ENCODE data around the gene PLA2G3. TPM values are rescaled to one million over a fixed set of nuclear protein-coding genes. Genes with fewer than 3 reads are reported as not detected.
A peak's percentile ranks its signal among the peaks of the same experiment; 100 is the strongest.

The PLA2G3 gene
- total and polyA plus RNA-seq, 7 donors, result not detected

DNA sequence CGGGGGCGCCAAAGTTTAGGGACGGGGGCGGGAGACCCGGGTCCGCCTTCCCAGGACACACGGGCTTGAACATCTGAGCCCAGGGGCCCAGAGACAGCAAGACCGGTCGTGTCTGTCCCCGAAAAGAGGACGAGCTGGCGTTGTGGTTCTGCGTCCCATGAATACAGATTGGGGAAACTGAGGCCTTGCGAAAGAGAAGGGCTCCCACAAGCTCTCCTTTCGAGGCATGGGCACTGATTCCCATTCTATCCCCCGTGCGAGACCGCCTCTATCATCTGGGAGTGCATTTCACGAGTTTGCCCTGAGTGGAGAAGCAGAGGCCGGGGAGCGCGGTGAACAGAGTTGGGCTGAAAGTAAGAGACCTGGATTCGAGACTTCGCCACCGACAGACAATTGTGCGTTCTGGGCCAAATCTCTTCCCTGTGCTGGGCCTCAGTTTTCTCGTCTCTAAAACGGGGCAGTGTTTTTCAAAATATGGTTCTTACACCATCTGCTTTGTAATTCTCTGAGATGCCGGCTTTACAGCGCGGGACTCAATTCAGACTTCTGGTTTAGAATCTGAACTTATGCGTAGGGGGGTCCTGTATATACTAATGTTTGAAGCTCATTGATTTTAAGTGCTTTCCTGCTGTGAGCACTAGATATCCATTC, 20.1 kb upstream of the PLA2G3 start:
- no peaks in the 10 kb centered on the region for H3K9me3 ChIP-seq
- H3K4me3 ChIP-seq, result peak overlapping the region; percentile 91
- 2 to 3% (median 3%) methylated on average over 32 of the region's 32 CpGs for WGBS, 3 donors
- intact Hi-C loops (cut with DNase I), result loop anchor here (5.0 kb wide), 1 partner anchor 52 kb away; the partner anchor contains the start of gene LIMK2 (in 2 of the 2)
- peaks cover 26% of the 10 kb centered on the region for H3K4me1 ChIP-seq
- DNase-seq, result no peak
- no peaks in the 10 kb centered on the region for H3K27me3 ChIP-seq (ENCODE audit: insufficient read depth in 3 of 3, low read length in 2 of 3)
- TF ChIP-seq, protein P1, sequence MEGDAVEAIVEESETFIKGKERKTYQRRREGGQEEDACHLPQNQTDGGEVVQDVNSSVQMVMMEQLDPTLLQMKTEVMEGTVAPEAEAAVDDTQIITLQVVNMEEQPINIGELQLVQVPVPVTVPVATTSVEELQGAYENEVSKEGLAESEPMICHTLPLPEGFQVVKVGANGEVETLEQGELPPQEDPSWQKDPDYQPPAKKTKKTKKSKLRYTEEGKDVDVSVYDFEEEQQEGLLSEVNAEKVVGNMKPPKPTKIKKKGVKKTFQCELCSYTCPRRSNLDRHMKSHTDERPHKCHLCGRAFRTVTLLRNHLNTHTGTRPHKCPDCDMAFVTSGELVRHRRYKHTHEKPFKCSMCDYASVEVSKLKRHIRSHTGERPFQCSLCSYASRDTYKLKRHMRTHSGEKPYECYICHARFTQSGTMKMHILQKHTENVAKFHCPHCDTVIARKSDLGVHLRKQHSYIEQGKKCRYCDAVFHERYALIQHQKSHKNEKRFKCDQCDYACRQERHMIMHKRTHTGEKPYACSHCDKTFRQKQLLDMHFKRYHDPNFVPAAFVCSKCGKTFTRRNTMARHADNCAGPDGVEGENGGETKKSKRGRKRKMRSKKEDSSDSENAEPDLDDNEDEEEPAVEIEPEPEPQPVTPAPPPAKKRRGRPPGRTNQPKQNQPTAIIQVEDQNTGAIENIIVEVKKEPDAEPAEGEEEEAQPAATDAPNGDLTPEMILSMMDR (IDR thresholded peaks at IDR 0.05), result no peak
- H3K27ac ChIP-seq, result peak overlapping the region; percentile 95
- peaks cover 2 to 25% of the 10 kb centered on the region in 2 donors for H3K36me3 ChIP-seq (ENCODE audit: insufficient read depth in 1 of 2, low read depth in 1 of 2)
- ATAC-seq, result peak; percentile 43 to 66 (median 56)

DNA sequence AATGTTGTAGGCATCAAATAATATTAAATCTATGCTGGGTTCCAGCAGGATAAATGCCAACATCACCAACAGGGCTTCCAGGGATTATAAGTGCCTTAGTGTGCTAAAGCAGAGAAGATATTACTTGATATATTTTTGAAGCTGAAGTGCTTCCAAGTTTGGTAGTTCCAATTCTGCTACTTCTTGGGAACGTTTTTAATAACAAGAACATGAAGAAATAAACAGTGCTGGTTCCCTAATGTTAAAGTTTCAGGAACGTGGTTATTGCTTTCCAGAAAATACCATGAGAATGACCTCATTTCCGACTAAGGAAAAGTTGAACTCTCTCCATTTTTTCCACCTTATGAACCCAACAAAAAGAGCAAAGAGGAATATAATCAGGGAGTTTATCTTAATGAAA, 15.1 kb upstream of the PLA2G3 start:
- Histone ChIP-seq H3K27ac (no peak overlapping the region), H3K9me3 (no peaks in the 10 kb centered on the region), H3K36me3 (ENCODE audit: insufficient read depth in 1 of 2, low read depth in 1 of 2) (no peaks in the 10 kb centered on the region), H3K27me3 (ENCODE audit: insufficient read depth in 3 of 3, low read length in 2 of 3) (no peaks in the 10 kb centered on the region), H3K4me3 (no peak overlapping the region), H3K4me1 (no peaks in the 10 kb centered on the region)
- TF ChIP-seq, protein P1 (IDR thresholded peaks at IDR 0.05), result no peak
- intact Hi-C loops (cut with DNase I), result no loop called here
- ATAC-seq (no peak), DNase-seq (no peak)
- 4 to 12% (median 6%) methylated on average over 3 of the region's 3 CpGs for WGBS, 3 donors

DNA sequence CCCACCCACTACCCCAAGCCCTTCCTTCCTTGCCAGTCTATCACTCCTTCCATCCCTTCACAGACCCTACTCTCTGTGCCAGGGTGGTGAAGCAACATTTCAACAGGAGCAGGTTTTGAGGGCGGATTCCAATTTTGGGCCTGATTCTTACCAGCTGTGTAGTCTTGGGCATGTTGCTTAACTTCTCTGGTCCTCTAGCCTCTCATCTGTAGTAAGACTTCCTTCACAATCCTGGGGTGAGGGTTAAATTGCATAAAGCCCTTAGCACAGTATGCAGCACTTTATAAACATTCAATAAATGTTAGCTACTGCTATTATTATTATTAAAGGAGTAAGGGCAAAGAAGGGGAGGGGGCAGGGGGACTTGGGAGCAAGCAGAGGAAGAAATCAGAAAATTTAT, 14.7 kb upstream of the PLA2G3 start:
- ATAC-seq, result no peak
- H3K27me3 ChIP-seq (ENCODE audit: insufficient read depth in 3 of 3, low read length in 2 of 3), result no peaks in the 10 kb centered on the region
- no peaks in the 10 kb centered on the region for H3K36me3 ChIP-seq (ENCODE audit: insufficient read depth in 1 of 2, low read depth in 1 of 2)
- intact Hi-C loops (cut with DNase I), result no loop called here
- WGBS, 3 donors, result 89 to 100% (median 92%) methylated on average over 1 of the region's 1 CpG
- H3K9me3 ChIP-seq, result no peaks in the 10 kb centered on the region
- H3K4me1 ChIP-seq, result no peaks in the 10 kb centered on the region
- no peak overlapping the region for H3K4me3 ChIP-seq
- TF ChIP-seq, protein P1 (IDR thresholded peaks at IDR 0.05), result no peak
- no peak overlapping the region for H3K27ac ChIP-seq
- DNase-seq, result no peak

DNA sequence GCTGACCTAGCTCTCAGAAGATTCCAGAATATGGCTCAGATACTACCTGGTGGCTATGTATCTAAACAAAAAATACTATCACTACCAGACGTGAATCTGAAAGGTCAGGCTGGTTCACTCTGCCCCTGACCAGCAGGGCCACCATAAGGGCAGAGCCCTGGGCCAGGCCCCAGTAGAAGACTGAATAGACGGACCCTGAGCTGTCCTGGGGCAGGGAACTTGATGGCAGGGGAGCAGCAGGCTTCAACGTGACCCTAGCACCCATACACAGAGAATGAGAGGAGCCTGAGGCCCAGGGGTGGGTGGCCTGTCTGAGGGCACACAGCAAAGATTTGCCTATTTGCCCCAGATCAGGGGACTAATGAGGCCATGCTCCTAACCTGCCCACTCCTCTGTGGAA, 13.0 kb upstream of the PLA2G3 start:
- Histone ChIP-seq H3K36me3 (ENCODE audit: insufficient read depth in 1 of 2, low read depth in 1 of 2) (no peaks in the 10 kb centered on the region), H3K9me3 (no peaks in the 10 kb centered on the region), H3K4me3 (no peak overlapping the region), H3K27me3 (ENCODE audit: insufficient read depth in 3 of 3, low read length in 2 of 3) (no peaks in the 10 kb centered on the region), H3K4me1 (no peaks in the 10 kb centered on the region), H3K27ac (no peak overlapping the region)
- TF ChIP-seq, protein P1 (IDR thresholded peaks at IDR 0.05), result no peak
- DNase-seq (no peak), ATAC-seq (no peak)
- 78 to 79% (median 78%) methylated on average over 3 of the region's 3 CpGs for WGBS, 3 donors
- intact Hi-C loops (cut with DNase I), result no loop called here

DNA sequence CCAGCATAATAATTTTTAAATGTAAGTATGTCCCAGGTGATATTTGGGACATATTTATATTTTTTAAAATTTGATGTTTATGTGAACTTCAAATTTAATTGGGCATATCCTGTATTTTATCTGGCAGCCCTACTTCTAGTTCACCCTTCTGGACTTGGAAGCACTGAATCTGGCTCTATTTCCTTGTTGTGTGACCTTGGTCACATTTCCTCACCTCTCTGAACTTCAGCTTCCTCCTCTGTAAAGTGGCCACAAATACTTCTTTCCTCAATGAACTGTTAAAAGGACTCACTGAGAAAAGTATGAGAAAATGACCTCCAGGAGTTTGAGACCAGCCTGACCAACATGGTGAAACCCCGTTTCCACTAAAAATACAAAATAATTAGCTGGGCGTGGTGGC, 11.6 kb upstream of the PLA2G3 start:
- Histone ChIP-seq H3K4me3 (no peak overlapping the region), H3K27me3 (ENCODE audit: insufficient read depth in 3 of 3, low read length in 2 of 3) (no peaks in the 10 kb centered on the region), H3K9me3 (no peaks in the 10 kb centered on the region), H3K36me3 (ENCODE audit: insufficient read depth in 1 of 2, low read depth in 1 of 2) (no peaks in the 10 kb centered on the region), H3K27ac (no peak overlapping the region), H3K4me1 (no peaks in the 10 kb centered on the region)
- DNase-seq, result no peak
- ATAC-seq, result no peak
- WGBS, 3 donors, result 89 to 95% (median 91%) methylated on average over 2 of the region's 2 CpGs
- intact Hi-C loops (cut with DNase I), result no loop called here
- TF ChIP-seq, protein P1 (IDR thresholded peaks at IDR 0.05), result no peak
